ES-I3 (cell line): ENCODE measurements around the gene RB1.
"Not testable (repeated sequence)": the region's sequence is repeated elsewhere in the genome, so short reads cannot be mapped to it uniquely, and the experiment has no call there.

Source experiments
- H3K36me3 ChIP-seq: 2 replicates; pipeline ENCODE4 v1.6.1; 2013; ENCODE audit warnings: mild to moderate bottlenecking, low read length, control low read depth, moderate library complexity; ENCODE audit not compliant: insufficient read depth
- H3K4me1 ChIP-seq: 2 replicates; pipeline ENCODE4 v1.6.1; 2013; ENCODE audit warnings: mild to moderate bottlenecking, control low read depth, low read length; ENCODE audit not compliant: insufficient read depth
- H3K9ac ChIP-seq: 2 replicates; pipeline ENCODE4 v1.6.1; 2013; ENCODE audit warnings: low read depth, mild to moderate bottlenecking, low read length, moderate library complexity
- H3K9me3 ChIP-seq: 2 replicates; pipeline ENCODE4 v1.6.1; 2013; ENCODE audit warnings: mild to moderate bottlenecking, low read length, moderate library complexity; ENCODE audit not compliant: control insufficient read depth, insufficient read depth

The RB1 gene

DNA sequence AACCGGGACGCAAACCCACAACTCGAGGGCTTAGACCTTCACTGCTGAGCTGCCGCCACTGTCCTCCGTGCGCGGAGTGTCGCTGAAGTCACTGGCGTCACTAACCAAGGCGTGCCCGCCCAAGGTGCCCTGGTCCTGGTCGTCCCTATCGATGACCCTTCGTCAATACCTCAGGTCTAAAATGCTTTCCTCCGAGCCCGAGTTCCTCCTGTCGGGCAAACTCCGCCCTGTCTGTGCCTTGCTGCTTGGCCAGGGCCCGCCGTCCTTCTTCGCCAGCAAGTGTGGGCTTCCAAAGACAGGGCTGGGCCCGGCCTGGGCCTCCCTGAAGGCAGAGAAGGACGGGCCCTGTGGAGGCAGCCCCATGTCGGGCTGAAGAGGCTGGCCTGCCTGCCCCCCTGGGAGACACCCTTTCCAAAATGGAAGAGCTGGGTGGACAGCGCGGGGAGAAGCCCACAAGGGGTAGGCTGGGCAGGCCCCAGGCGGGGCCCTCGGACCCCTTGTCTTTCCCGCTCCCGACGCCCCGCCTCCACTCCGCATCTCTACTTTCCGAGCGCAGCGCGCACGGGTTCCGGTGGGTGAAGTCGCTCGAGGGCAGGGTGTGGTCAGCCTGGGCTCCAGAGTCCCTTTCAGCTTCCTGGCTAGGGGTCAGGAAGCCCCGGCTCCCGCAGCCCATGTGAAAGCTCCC is 13.4 kb downstream of the RB1 start:
- Histone ChIP-seq H3K9ac (no peak overlapping the region), H3K4me1 (no peaks in the 10 kb centered on the region), H3K36me3 (no peaks in the 10 kb centered on the region), H3K9me3 (no peaks in the 10 kb centered on the region)

DNA sequence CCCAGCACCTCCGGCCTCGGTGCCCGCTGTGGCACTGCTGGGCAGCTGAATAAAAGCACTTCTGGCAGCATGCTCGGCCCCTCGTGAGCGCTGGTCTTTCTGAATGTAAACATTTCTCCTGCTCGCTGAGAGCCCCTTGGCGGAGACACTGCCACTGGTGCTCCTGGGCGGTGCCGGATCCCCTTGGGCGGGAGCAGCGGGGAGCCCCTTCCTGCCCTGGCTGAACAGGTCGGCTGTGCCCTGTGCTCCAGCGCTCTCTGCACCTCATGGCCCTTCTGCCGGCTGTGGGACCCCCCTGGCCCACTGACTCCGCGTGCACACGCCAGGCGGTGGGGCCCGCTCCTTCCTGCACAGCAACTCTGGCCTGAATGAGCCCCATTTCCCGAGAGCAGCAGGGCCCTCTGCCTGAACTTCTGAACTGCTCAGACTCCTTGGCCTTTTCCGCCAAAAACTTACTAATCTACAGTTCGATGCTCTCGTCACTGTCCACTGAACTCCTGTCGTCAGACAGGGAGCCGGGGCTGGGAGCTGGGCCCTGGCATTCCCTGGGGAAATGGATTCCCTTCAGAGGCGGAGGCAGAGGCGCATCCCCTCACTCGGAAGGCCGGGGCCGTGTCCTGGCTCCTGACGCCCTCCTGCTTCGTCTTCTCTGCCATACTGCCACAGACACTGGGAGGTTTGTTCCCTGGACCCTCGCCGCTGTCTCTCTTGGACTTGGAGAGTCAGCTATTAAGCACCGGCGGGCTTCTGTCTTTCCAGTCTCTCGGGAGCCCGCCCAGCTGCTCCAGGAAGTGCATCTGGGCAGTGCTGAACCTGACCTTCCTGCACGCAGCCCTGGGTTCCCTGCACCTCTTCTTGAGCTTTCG is 14.2 kb downstream of the RB1 start:
- no peaks in the 10 kb centered on the region for H3K4me1 ChIP-seq
- no peaks in the 10 kb centered on the region for H3K36me3 ChIP-seq
- H3K9ac ChIP-seq = no peak overlapping the region
- H3K9me3 ChIP-seq = no peaks in the 10 kb centered on the region

DNA sequence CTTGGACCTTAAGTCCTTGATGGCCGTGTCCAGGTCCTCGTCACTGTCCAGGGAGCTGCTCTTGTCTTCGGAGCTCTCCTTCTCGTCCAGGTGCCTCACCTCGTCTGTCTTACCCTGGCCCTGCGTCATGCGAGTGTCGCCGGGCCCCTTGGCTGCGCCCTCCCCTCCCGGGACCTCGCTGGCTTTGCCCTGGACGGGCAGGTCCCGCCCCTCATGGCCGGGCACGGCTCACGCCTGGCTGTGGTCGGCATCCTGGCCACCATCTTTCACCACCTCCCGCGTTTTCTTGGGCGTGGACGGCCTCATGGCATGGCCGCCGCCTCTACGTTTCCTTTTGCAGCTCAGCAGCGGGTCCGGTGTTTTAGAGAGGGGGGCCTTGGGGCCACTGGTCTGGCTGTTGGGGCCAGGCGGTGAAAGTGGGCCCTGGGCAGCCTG is 14.8 kb downstream of the RB1 start:
- Histone ChIP-seq H3K36me3 (no peaks in the 10 kb centered on the region), H3K9ac (no peak overlapping the region), H3K9me3 (no peaks in the 10 kb centered on the region), H3K4me1 (no peaks in the 10 kb centered on the region)

GRCh38 chr13:48318821-48319511 is 15.4 kb downstream of the RB1 start:
- Histone ChIP-seq H3K4me1 (no peaks in the 10 kb centered on the region), H3K9me3 (no peaks in the 10 kb centered on the region)

GRCh38 chr13:48319531-48320398 is 16.2 kb downstream of the RB1 start:
- Histone ChIP-seq H3K4me1 (no peaks in the 10 kb centered on the region), H3K9me3 (no peaks in the 10 kb centered on the region), H3K9ac (no peak overlapping the region), H3K36me3 (no peaks in the 10 kb centered on the region)

More at GRCh38 chr13:48318821-48319511, 15.4 kb downstream of the RB1 start:
- H3K36me3 ChIP-seq = no peaks in the 10 kb centered on the region
- no peak overlapping the region for H3K9ac ChIP-seq

DNA sequence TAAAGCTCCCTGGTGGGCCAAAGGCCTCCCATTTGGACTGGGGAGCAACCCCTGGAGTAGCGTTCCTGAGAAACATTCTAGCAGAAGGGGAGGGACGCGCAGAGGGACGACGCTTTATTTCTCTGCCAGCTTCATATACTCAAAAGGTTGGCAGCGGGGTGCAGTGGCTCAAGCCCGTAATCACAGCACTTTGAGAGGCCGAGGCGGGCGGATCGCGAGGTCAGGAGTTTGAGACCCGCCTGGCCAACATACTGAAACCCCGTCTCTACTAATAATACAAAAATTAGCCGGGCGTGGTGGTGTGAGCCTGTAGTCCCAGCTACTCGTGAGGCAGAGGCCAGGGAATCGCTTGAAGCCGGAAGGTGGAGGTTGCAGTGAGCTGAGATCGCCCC is 16.8 kb downstream of the RB1 start:
- H3K9me3 ChIP-seq = no peaks in the 10 kb centered on the region
- no peaks in the 10 kb centered on the region for H3K36me3 ChIP-seq
- no peaks in the 10 kb centered on the region for H3K4me1 ChIP-seq
- H3K9ac ChIP-seq = no peak overlapping the region

DNA sequence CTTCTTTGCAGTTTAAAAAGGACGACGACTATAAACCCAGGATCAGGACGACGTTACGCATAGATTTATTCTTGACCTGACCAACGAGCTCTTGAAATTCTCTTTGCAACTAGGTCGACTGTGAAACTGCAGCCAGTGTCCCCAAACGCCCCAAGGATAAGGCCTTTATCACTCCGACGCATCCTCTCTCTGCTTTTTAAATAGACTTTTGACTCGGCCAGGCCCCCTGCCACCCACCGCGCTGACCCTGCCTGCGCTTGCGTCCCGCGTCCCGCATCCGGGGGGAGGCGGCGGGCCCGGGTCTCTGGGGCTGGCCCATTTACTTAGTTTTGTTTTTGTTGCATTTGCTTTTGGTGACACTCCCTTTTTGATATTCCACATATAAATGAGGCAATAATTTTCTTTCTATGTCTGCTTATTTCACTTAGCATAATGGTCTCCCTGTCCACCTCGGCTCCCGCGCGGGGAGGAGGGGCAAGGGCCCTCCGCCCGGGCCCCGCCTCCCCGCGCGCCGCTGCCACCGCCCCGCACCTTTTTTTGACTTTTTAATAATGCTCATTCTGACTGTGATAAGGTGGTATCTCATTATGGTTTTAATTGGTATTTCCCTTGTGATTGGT is 17.4 kb downstream of the RB1 start:
- Histone ChIP-seq H3K36me3 (no peaks in the 10 kb centered on the region), H3K9ac (no peak overlapping the region), H3K9me3 (no peaks in the 10 kb centered on the region), H3K4me1 (no peaks in the 10 kb centered on the region)

DNA sequence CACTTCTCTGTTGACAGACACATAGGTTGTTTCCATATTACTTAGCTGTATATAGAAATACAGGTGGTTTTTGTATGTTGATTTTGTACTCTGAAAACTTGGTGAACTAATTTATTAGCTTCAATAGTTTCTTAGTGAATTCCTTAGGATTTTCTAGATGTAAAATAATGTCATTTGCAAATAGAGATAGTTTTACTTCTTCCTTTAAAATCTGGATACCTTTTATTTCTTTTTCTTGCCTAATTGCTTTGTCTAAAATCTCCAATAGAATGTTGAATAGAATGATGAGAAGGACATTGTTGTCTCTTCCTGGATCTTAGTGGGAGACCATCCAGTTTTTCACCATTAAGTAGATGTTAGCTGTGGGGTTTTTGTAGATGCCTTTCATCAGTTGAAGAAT is 18.7 kb downstream of the RB1 start:
- H3K9me3 ChIP-seq = no peaks in the 10 kb centered on the region
- H3K36me3 ChIP-seq = no peaks in the 10 kb centered on the region

DNA sequence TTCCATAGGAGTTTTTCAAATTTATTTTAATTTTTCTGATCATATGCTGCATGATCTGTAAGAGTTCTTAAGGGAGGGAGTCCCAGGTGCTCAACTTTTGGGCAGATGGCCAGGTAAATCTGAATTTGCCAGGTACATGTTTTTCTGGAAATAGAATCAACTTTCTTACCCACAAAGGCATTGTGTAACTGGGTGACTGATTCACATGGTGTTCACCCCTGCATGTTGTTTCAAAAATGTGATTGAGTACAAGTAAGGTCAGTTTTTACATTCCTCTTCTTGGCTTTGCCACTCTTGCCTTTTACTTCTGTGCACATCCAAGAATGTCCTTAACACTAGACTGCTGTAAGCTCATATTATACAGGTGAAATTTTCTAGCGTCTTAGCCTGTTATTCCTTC is 30.4 kb downstream of the RB1 start:
- Histone ChIP-seq H3K9ac (no peak overlapping the region), H3K9me3 (no peaks in the 10 kb centered on the region), H3K36me3 (no peaks in the 10 kb centered on the region)

More for the DNA sequence above, 18.7 kb downstream of the RB1 start:
- no peaks in the 10 kb centered on the region for H3K4me1 ChIP-seq
- no peak overlapping the region for H3K9ac ChIP-seq

GRCh38 chr13:48334534-48335127 is 31.1 kb downstream of the RB1 start:
- Histone ChIP-seq H3K9ac (no peak overlapping the region), H3K4me1 (no peaks in the 10 kb centered on the region), H3K36me3 (no peaks in the 10 kb centered on the region), H3K9me3 (peaks cover 2% of the 10 kb centered on the region; the same call in 1 of the 2 replicates)

More for the DNA sequence above, 30.4 kb downstream of the RB1 start:
- no peaks in the 10 kb centered on the region for H3K4me1 ChIP-seq

DNA sequence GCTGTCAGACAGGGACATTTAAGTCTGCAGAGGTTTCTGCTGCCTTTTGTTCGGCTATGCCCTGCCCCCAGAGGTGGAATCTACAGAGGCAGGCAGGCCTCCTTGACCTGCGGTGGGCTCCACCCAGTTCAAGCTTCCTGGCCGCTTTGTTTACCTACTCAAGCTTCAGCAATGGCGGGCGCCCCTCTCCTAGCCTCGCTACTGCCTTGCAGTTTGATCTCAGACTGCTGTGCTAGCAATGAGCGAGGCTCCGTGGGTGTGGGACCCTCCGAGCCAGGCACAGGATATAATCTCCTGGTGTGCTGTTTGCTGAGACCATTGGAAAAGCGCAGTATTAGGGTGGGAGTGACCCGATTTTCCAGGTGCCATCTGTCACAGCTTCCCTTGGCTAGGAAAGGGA is 35.6 kb downstream of the RB1 start:
- not testable (repeated sequence) for H3K4me1 ChIP-seq, H3K9me3 ChIP-seq, H3K9ac ChIP-seq, H3K36me3 ChIP-seq

- Histone ChIP-seq H3K4me1 (no peaks in the 10 kb centered on the region), H3K9ac (no peak overlapping the region), H3K9me3 (peaks cover 4% of the 10 kb centered on the region; the same call in 1 of the 2 replicates), H3K36me3 (no peaks in the 10 kb centered on the region; the same call in 1 of the 2 replicates)
Observed at GRCh38 chr13:48344264-48344663, 40.7 kb downstream of the RB1 start.

DNA sequence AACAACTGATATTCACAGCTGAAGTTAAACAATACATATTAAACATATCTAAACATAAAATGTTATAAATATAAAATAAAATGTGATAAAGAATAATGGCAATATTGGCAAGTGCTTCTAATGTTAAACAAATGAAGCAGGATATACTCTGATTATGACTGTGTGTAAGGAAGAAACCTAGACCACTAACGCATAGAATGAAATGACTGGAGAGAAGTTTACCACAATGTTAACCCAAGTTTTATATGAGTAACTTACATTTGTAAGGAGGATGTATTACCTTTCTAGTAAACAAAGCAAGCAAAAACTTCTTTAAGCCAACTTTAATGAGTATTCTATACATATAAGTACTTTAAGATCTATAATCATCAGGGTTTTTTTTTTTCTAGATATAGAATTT is 43.0 kb downstream of the RB1 start:
- no peaks in the 10 kb centered on the region for H3K9me3 ChIP-seq
- H3K4me1 ChIP-seq = no peaks in the 10 kb centered on the region
- no peaks in the 10 kb centered on the region; the same call in 1 of the 2 replicates for H3K36me3 ChIP-seq
- no peak overlapping the region for H3K9ac ChIP-seq
